Measurements from ENCODE around the gene PLEK2.

The PLEK2 gene

DNA sequence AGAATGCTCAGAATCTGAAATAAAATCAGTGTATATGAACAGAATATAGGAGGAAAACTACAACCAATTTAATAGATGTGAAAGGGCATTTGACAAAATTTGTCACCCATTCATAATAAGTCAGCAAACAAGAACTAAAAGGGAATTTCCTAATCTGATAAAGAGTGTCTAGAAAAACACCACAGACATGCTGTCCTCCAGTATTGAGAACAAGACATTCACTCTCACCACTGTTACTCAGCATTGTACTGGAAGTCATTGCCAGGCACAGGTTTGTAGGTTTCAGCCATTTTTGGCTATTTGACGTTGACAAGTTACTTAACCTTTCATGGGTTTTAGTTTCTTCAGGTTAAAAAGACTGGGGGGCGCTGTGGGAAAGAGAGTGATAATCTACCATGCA is 38.6 kb downstream of the PLEK2 start:
- DNase-seq (ENCODE audit: low spot score in 2 of 2) (no peak), ATAC-seq (ENCODE audit: low read depth) (no peak)
- no peak overlapping the region for H3K27ac Mint-ChIP-seq
- peaks cover 6% of the 10 kb centered on the region for H3K4me1 Mint-ChIP-seq
- no peak overlapping the region for H3K4me3 Mint-ChIP-seq
- peaks cover 28% of the 10 kb centered on the region for H3K36me3 Mint-ChIP-seq
- no peaks in the 10 kb centered on the region for H3K27me3 Mint-ChIP-seq
- H3K9me3 Mint-ChIP-seq = no peaks in the 10 kb centered on the region

DNA sequence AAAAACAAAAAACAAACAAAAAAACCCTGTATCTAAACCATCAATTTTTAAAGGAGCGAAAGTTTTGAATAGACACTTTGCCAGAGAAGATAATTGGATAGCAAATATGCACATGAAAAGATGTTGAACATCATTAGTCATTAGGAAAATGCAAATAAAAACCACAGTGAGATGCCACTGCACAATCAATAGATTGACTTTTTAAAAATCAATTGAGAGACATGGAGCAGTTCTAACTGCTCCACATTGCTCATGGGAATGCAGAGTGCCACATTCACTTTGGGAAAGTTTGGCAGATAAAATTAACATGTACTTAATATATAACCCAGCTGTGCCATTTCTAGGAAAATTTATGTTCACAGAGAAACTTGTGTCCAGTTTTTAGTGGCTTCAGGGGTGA is 39.1 kb downstream of the PLEK2 start:
- Mint-ChIP-seq H3K27me3 (no peaks in the 10 kb centered on the region), H3K4me1 (peaks cover 7% of the 10 kb centered on the region), H3K27ac (no peak overlapping the region), H3K36me3 (peaks cover 28% of the 10 kb centered on the region), H3K9me3 (no peaks in the 10 kb centered on the region), H3K4me3 (no peak overlapping the region)
- no peak for ATAC-seq (ENCODE audit: low read depth)
- DNase-seq (ENCODE audit: low spot score in 2 of 2) = no peak

DNA sequence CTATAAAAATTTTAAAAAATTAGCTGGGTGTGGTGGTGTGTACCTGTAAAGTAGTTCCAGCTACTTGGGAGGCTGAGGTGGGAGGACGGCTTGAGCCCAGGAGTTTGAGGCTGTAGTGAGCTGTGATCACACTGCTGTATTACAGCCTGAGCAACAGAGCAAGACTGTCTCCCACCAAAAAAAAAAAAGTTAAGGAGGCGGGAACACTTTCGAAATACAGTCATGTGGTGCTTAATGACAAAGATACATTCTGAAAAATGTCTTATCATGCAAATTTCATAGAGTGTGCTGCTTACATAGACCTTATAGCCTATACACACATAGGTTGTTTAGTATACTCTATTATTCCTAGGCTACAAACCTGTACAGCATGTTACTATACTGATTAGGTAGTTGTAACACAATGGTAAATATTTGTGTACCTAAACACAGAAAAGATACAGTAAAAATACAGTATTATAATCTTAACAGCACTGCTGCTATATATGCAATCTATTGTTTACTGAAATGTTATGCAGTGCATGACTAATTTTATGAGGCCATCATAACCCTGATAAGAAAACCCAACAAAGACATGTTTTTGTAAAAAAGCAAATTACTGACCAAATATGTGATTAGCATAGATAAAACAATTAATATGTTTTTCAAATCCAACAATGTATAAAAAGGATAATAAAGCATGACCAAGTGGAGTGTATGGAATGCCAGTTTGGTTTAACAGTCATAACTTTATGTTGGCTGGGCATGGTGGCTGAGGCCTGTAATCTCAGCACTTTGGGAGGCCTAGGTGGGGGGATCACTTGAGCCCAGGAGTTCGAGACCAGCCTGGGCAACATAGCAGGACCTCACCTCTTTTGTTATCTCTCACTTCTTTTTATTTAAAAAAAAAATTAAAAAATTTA is 40.5 kb downstream of the PLEK2 start:
- Mint-ChIP-seq H3K4me3 (no peak overlapping the region), H3K4me1 (peaks cover 5% of the 10 kb centered on the region), H3K27me3 (no peaks in the 10 kb centered on the region), H3K36me3 (peaks cover 23% of the 10 kb centered on the region), H3K9me3 (no peaks in the 10 kb centered on the region), H3K27ac (no peak overlapping the region)
- DNase-seq (ENCODE audit: low spot score in 2 of 2) = no peak
- ATAC-seq (ENCODE audit: low read depth) = no peak

DNA sequence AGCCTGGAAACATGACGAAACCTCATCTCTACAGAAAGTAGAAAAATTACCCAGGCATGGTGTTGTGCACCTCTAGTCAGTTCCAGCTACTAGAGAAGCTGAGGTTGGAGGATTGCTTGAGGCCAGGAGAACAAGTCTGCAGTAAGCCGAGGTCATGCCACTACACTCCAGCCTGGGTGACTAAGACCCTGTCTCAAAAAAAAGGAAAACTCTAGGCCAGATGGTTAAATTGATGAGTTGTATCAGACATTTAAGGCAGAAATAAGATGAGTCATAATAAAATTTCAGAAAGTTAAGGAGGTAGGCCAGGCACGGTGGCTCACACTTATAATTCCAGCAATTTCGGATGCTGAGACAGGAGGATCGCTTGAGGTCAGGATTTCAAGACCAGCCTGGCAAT is 41.1 kb downstream of the PLEK2 start:
- H3K4me1 Mint-ChIP-seq = peaks cover 5% of the 10 kb centered on the region
- ATAC-seq (ENCODE audit: low read depth) = no peak
- no peaks in the 10 kb centered on the region for H3K27me3 Mint-ChIP-seq
- H3K27ac Mint-ChIP-seq = no peak overlapping the region
- DNase-seq (ENCODE audit: low spot score in 2 of 2) = no peak
- H3K9me3 Mint-ChIP-seq = no peaks in the 10 kb centered on the region
- no peak overlapping the region for H3K4me3 Mint-ChIP-seq
- peaks cover 20% of the 10 kb centered on the region for H3K36me3 Mint-ChIP-seq

DNA sequence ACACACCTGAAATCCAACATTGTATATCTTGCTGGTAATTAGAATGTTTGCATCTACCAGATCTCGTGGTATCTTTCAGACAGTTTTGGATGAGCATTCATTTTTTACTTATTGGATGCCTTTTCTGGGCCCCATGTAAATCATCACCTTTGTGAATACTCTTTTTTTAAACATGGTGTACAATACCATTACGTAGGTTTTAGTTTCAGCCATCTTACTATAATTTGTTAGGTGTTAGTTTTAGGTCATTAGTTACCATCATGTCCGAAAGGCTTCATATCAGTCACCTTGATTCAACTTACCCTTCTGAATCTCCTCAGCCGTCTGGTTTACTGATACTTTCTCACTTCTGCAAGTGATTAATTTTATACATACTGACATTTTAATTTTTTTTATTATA is 46.5 kb downstream of the PLEK2 start:
- Mint-ChIP-seq H3K27ac (no peak overlapping the region), H3K27me3 (no peaks in the 10 kb centered on the region), H3K9me3 (no peaks in the 10 kb centered on the region), H3K4me1 (peaks cover 28% of the 10 kb centered on the region), H3K36me3 (peaks cover 17% of the 10 kb centered on the region), H3K4me3 (no peak overlapping the region)
- DNase-seq (ENCODE audit: low spot score in 2 of 2) = no peak
- ATAC-seq (ENCODE audit: low read depth) = no peak

DNA sequence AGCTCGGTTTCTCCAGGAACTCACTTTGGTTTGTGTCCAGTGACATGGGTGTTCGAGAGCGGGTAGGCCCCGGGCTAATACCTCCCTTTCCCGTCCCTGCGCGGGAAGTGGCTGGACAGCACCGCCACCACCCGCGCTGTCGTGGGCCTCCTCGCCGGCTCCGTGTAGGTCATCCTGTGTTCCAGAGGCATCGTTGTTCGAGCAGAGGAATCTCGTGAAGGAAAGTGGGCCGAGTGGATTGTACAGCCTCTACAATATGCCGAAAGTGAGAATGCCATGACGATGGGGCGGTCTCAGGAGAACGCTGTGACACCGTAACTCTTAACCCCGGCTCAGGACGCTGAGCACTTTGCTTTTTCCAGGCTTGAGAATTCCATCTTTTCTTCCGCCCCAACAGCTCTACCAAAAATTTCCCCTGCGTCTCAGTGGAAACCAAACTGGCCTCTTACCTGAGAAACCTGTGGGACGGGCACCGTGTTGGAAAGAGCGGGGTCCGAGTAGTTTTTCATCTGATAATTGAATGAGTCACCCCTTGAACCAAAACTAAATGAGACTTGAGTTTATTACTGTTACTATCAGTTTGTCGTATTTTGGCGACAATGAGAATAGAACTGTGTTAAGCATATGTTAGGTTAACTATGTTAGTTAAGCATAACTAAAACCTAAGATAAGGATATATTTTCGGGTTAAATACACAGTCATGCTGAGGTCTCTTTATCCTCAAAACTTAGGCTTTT is 51.3 kb downstream of the PLEK2 start:
- H3K27ac Mint-ChIP-seq = peak overlapping the region; percentile 96
- H3K4me1 Mint-ChIP-seq = peaks cover 38% of the 10 kb centered on the region
- H3K4me3 Mint-ChIP-seq = peak overlapping the region; percentile 93
- no peak for DNase-seq (ENCODE audit: low spot score in 2 of 2)
- H3K27me3 Mint-ChIP-seq = no peaks in the 10 kb centered on the region
- no peak for ATAC-seq (ENCODE audit: low read depth)
- H3K36me3 Mint-ChIP-seq = peaks cover 8% of the 10 kb centered on the region
- no peaks in the 10 kb centered on the region for H3K9me3 Mint-ChIP-seq

DNA sequence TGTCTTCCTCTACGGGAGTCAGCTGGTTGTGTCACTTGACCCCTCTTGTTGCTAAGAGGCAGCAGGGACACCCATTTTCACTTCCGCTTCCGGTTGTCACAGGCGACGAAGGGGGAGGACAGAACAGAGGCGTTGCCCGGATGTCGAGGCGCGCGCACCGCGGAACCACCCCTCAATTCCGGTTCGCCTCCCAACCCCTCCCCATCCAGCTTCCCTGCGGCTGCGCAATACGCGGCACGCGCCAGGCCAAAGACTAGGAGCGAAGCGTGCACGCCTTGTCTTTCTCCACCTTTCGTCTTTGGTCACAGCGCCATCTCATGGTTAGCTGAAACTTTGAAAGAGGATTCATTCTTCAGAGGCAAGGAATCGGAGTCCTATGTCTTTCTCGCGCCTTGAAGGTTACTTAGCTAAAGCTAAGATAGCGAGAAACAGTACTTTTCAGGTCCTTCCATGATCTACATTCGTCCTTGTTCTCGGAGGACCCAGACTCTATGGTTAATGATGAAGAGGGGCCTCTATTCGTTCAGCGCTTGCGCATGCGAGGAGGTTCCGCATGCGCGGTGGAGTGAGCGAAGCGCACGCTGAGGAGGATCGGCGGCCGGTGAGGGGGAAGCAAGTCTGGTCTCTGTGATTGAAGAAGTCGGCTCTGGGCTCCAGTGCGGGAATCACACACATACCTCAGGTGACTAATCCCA is 52.0 kb downstream of the PLEK2 start, which contains the start of the genes ATP6V1D and EIF2S1:
TSS of gene ATP6V1D (minus strand) at position 30 of the 695 bp plus-strand sequence. CDS start 106 bp downstream, outside the sequence.
TSS of gene EIF2S1 (plus strand) at position 554 of the 695 bp plus-strand sequence. CDS start 4,440 bp downstream, outside the sequence.
- H3K9me3 Mint-ChIP-seq = no peaks in the 10 kb centered on the region
- peaks cover 4% of the 10 kb centered on the region for H3K36me3 Mint-ChIP-seq
- ATAC-seq (ENCODE audit: low read depth) (peak; percentile 82), DNase-seq (ENCODE audit: low spot score in 2 of 2) (peak; percentile 96 to 99)
- no peaks in the 10 kb centered on the region for H3K27me3 Mint-ChIP-seq
- H3K4me3 Mint-ChIP-seq = peak within 1 kb of the TSS; percentile 93
- peak within 1 kb of the TSS; percentile 96 for H3K27ac Mint-ChIP-seq
- peaks cover 38% of the 10 kb centered on the region for H3K4me1 Mint-ChIP-seq

DNA sequence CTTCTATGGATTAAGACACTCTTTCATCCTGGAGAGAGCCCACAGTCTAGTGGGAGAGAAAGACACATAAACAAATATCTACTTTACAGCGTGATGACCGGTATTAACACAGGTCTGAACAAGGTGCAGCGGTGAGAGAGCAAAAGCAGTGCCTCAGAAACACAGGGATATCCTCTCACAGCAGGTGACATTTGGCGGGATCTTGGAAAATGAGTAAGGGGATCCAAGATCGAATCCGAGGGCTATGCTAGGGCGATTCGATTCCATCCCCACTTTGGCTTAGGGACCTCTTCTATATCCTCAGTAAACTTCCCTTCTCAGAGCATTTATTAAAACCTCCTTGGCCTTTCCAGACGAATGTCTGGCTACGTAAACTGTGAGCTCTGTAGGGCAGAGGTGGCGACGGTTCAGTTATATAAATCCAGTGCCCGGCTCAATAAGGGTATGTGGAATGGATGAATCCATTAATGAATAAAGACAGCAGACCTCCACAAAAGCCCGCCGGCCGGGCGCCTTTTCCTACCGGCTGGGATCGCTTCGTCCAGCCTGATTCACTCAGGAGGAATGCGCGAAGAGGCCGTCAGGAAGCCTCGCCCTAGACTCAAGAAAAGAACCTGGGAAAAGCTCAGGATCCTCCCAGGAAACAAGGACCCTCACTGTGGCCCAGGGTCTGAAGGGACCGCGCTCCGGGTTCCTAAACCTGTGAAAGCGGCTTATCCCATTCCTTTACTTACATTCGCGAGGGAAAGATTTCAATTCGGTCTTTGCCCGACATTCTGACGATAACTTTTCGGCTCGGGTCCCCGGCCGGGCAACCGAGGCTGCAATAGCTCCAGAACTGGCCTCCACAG is 52.8 kb downstream of the PLEK2 start:
- H3K4me3 Mint-ChIP-seq = peak overlapping the region; percentile 93
- ATAC-seq (ENCODE audit: low read depth) (no peak), DNase-seq (ENCODE audit: low spot score in 2 of 2) (peak in 1 of 2 donors; percentile 12)
- H3K9me3 Mint-ChIP-seq = no peaks in the 10 kb centered on the region
- H3K27ac Mint-ChIP-seq = peak overlapping the region; percentile 96
- no peaks in the 10 kb centered on the region for H3K27me3 Mint-ChIP-seq
- H3K4me1 Mint-ChIP-seq = peaks cover 35% of the 10 kb centered on the region
- peaks cover 1% of the 10 kb centered on the region for H3K36me3 Mint-ChIP-seq

DNA sequence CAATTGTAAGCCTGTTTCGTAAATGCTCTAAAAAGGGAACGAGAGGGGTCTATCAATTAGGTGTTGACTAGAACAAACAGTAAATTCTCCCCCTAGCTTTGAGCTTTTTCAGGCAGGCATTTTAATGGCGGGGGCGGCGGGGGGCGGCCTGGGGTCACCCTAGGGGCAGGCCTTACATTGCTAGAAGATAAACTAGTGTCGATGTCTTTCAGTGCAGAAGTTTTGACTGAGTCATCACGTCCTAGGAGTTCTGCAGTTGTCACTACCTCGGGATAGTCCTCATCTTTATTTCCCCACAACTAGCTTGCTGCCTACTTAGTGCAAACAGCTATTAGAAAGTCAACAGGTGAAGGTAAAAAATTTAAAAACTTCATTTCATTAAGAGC is 54.0 kb downstream of the PLEK2 start:
- ATAC-seq (ENCODE audit: low read depth) = no peak
- Mint-ChIP-seq H3K36me3 (peaks cover 2% of the 10 kb centered on the region), H3K27ac (no peak overlapping the region), H3K27me3 (no peaks in the 10 kb centered on the region), H3K4me1 (peaks cover 32% of the 10 kb centered on the region), H3K4me3 (no peak overlapping the region), H3K9me3 (no peaks in the 10 kb centered on the region)
- DNase-seq (ENCODE audit: low spot score in 2 of 2) = no peak

DNA sequence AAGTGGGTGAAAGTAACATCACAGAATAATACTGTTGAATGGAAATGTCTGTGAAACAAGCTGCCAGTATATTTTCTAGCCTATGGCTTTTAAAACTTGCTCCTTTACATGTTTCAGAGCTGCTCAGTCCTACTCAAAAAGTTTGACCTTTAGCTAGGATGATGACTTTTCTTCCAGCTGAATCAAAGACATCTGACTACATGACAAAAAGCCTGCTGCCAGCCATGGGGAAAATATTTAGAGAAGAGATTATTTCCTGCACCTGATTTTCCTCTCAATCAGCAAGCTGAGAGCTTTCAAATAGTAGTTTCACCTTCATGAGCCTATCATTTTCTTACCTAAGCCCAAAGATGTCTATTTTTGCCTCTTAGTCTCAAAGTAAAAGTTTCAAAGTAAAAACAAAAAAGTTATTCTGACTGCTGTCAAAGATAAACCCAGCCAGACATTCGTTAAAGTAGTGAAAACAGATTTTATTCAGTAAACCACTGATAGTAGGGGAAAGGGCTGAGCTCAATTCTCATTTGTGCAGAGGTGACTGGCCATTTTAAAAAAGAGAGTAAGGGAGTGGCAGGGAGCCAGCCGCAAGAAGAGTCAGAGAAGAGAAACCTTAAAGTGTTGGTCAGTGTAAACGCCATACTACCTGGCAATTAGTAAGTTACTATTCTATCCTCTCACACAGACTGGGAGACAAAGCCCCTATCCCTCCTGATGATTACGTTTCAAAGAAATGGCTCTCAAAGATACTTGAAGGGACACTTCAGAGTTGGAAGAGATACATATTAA is 54.6 kb downstream of the PLEK2 start:
- no peaks in the 10 kb centered on the region for H3K27me3 Mint-ChIP-seq
- H3K4me3 Mint-ChIP-seq = no peak overlapping the region
- H3K9me3 Mint-ChIP-seq = no peaks in the 10 kb centered on the region
- H3K27ac Mint-ChIP-seq = no peak overlapping the region
- DNase-seq (ENCODE audit: low spot score in 2 of 2) (no peak), ATAC-seq (ENCODE audit: low read depth) (no peak)
- H3K36me3 Mint-ChIP-seq = peaks cover 5% of the 10 kb centered on the region
- peaks cover 28% of the 10 kb centered on the region for H3K4me1 Mint-ChIP-seq

DNA sequence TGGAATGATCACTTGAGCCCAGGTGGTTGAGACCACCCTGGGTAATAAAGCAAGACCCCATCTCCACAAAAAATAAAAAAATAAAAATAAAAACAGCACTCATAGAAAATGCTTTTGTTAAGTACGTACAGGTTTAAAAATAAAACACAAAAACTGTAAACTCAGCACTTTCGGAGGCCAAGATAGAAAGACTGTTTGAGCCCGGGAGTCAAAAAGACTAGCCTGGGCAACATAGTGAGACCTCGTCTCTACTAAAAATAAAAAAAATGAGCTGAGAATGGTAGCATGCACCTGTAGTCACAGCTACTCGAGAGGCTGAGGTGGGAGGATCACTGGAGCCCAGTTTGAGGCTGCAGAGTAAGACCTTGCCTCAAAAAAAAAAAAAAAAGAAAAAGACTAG is 59.9 kb downstream of the PLEK2 start:
- Mint-ChIP-seq H3K9me3 (no peaks in the 10 kb centered on the region), H3K36me3 (peaks cover 18% of the 10 kb centered on the region), H3K4me1 (peaks cover 5% of the 10 kb centered on the region), H3K27me3 (no peaks in the 10 kb centered on the region), H3K27ac (no peak overlapping the region), H3K4me3 (no peak overlapping the region)
- DNase-seq (ENCODE audit: low spot score in 2 of 2) (no peak), ATAC-seq (ENCODE audit: low read depth) (no peak)

DNA sequence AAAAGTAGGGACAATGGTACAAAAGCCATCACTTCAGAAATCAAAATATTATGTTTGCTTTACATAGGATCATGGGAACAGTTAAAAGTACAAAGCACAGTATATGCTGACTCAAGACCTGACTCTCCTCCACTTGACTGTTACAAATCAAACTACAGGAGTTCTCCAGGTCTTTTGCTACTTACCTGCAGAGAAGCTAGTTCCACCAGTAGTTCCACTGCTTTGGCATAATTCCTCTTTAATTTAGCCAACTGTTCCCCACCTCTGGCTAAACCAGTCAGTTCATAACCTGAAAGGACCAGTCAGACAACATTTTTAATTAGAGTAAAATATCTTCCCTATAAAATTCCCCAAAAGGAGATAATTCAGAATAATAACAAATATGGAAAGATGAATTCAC is 66.4 kb downstream of the PLEK2 start:
- H3K27ac Mint-ChIP-seq = no peak overlapping the region
- DNase-seq (ENCODE audit: low spot score in 2 of 2) (no peak), ATAC-seq (ENCODE audit: low read depth) (no peak)
- no peak overlapping the region for H3K4me3 Mint-ChIP-seq
- H3K27me3 Mint-ChIP-seq = no peaks in the 10 kb centered on the region
- no peaks in the 10 kb centered on the region for H3K9me3 Mint-ChIP-seq
- H3K36me3 Mint-ChIP-seq = peaks cover 24% of the 10 kb centered on the region
- no peaks in the 10 kb centered on the region for H3K4me1 Mint-ChIP-seq

Measured in memory B cell (primary cell).